Activated naive CD4-positive, alpha-beta T cell treated with Interleukin-2 at 50 U/mL for 16 hours (primary cell): ENCODE measurements around the gene UBL4A.

ENCODE experiments used
- DNase-seq: peaks from one replicate; pipeline ENCODE4 v3.0.0-alpha.2; 2020

Gene UBL4A

GRCh38 chrX:154481911-154482601, 4.4 kb downstream of the UBL4A start:
- no peak for DNase-seq

GRCh38 chrX:154481195-154481594, 5.2 kb downstream of the UBL4A start:
- no peak for DNase-seq

DNA sequence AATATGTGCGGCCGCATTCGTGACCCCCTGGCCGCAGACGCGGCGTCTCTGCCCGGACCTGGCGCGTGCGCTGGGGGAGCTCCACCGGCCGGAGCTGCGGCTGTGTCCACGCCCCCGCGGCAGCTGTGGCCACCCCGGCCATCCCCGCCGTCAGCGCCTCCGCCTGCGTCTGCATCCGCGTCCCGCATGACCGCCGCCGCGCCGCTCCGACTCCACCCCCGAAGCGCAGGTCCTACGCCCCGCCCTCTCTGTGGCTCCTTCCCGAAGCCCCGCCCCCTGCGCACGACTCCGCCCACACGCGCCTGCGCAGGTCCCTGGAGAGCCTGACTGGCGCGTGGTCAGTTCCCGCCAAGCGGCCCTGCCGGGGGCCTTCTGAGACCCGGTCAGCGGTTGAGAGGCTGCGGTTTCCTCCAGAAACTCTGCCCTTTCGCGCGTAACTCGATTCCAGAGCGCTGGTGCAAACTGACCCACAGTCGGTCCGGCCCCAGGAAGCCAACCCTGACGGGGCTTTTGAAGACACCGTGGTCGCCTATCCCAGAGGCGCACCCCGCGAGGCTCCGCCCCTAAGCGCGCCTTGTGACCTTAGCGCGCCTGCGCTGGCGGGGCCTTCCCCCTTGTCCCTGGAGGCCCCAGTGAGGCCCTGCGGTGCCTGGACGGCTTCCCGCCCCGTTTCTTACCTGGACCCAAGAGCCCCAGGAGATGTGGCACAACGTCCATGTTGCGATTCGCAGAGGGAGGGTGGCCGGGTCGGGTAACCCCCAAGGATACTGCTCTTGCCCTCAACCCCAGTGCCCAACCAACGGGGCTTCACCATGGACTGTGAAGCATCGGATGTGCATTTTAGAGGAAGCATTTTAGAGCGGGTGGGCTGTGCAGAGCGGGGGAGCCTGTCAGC, 7.4 kb downstream of the UBL4A start, which contains the start of gene LAGE3:
Gene LAGE3 (minus strand): TSS at position 554 of the 895 bp plus-strand sequence. CDS start 366 bp downstream, at position 188.
- peak; percentile 93 for DNase-seq

- no peak for DNase-seq
Observed at GRCh38 chrX:154477891-154478477, 8.4 kb downstream of the UBL4A start.

DNA sequence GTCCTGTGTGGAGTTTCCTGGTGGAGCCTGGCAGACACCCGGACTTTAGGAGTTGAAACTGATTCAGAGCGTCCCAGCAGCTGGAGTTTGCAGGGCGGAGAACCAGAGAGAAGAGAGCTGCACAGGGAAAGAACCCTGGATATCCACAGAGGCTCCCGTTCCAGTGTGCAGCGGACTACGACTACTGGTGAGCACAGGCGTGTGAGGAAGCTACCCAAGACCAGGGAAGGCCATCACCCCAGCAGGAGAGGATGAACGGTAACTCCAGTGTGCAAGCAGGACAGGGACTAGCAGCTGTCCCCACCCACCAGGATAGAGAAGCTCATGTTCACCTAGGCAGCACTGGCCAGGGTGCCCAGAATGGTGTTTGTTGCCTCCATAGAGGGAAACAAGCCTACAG, 9.6 kb downstream of the UBL4A start:
- DNase-seq = no peak

- DNase-seq = no peak
Observed at GRCh38 chrX:154473683-154474082, 12.7 kb downstream of the UBL4A start.

GRCh38 chrX:154472685-154473632, 13.5 kb downstream of the UBL4A start:
- DNase-seq = no peak

- DNase-seq = no peak
Observed at GRCh38 chrX:154471839-154472684, 14.4 kb downstream of the UBL4A start.

- DNase-seq = no peak
Observed at GRCh38 chrX:154470914-154471568, 15.4 kb downstream of the UBL4A start.

DNA sequence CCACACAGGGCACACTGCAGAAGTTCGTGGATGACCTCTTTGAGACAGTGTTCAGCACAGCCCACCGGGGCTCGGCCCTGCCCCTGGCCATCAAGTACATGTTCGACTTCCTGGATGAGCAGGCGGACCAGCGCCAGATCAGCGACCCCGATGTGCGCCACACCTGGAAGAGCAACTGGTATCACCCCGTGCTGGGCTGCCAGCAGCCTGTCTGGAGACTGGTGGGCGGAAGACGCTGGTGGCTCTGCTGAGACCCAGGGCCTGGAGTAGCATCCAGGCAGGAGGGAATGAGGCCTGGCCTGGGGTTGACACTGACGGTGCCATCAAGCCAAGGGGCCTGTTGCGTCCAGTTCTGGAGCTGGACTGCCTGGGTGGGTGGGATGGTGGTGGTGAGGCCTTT, 16.0 kb downstream of the UBL4A start:
- no peak for DNase-seq

DNA sequence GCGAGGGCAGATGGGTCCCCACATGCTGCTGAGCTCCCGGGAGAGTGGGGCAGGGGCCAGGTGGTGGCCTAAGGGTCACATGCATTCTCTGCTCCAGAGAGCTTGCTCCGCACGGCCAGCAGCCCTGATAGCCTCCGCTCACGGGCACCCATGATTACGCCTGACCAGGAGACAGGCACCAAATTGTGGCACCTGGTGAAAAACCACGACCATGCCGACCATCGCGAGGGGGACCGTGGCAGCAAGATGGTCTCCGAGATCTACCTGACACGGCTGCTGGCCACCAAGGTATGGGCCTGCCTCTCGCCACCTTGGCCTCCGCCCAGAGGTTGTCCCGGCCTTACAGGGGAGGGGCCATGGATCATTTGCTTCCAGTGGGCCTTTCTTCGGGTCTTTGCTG, 16.5 kb downstream of the UBL4A start:
- no peak for DNase-seq

GRCh38 chrX:154469114-154469513, 17.3 kb downstream of the UBL4A start:
- DNase-seq = no peak

- DNase-seq = no peak
Observed at GRCh38 chrX:154468217-154468616, 18.2 kb downstream of the UBL4A start.

DNA sequence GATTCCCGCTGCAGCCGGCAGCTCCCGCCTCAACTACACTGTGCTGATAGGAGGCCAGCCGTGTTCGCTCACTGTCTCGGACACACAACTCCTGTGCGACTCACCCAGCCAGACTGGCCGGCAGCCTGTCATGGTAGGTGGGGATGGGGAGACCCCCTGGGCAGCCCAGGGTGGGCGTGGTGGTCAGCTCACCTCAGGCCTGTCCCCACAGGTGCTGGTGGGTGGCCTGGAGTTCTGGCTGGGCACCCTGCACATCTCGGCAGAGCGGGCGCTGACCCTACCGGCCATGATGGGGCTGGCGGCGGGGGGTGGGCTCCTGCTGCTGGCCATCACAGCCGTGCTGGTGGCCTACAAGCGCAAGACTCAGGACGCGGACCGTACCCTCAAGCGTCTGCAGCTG, 18.9 kb downstream of the UBL4A start:
- no peak for DNase-seq

- DNase-seq = no peak
Observed at GRCh38 chrX:154466907-154467306, 19.5 kb downstream of the UBL4A start.

DNA sequence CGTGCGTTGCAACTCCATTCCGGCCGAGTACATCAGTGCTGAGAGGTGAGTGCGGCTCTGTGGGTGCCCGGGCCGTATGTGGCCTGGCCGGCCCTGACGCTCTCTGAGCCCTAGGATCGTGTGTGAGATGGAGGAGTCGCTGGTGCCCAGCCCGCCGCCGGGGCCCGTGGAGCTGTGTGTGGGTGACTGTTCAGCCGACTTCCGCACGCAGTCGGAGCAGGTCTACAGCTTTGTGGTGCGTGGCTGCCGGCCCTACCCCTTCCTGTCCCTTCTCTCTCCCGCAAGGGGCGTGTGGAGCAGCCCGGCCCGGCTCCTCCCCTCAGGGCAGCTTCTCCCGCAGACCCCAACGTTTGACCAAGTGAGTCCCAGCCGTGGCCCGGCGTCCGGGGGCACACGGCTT, 20.4 kb downstream of the UBL4A start:
- DNase-seq = no peak

GRCh38 chrX:154465601-154466000, 20.8 kb downstream of the UBL4A start:
- no peak for DNase-seq

DNA sequence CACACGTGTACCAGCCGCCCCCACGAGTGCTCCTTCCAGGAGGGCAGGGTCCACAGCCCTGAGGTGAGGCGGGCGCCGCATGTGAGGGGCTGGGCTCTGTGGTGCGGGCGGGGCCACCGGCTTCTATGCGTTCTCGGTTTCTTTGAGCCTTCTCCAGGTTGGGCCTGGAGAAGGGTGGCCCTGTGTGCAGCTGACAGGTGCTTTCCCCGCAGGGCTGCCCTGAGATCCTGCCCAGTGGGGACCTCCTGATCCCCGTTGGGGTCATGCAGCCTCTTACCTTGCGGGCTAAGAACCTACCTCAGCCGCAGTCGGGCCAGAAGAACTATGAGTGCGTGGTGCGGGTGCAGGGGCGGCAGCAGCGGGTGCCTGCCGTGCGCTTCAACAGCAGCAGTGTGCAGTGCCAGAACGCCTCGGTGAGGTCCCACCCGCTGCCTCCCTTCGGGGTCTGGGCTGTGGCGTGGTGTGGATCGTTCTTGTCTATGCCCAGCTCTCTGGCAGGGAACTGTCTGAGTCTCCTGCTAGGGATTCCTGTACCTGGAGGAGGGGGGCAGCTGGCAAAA, 21.5 kb downstream of the UBL4A start:
- no peak for DNase-seq

- DNase-seq = no peak
Observed at GRCh38 chrX:154463611-154464220, 22.7 kb downstream of the UBL4A start.

- DNase-seq = no peak
Observed at GRCh38 chrX:154462396-154462795, 24.0 kb downstream of the UBL4A start.
